Activated T-helper 2 cell treated with anti-CD3 and anti-CD28 coated beads, Interferon-gamma antibody, Interleukin-2, Interleukin-4, amounts not matched to agents 10 μg/mL and 5 μg/mL and 100 μg/mL, durations not matched to agents 14 hours and 24 hours and 36 hours (primary cell): ENCODE data around the gene TRIO. TPM values are rescaled to one million over a fixed set of nuclear protein-coding genes. Genes with fewer than 3 reads are reported as not detected.

Experiments
- DNase-seq: peaks from one replicate; pipeline ENCODE4 v3.0.0; 2021; ENCODE audit warnings: low spot score
- H3K27ac Mint-ChIP-seq: one replicate; pipeline ENCODE4 v1.8.0; 2021; ENCODE audit warnings: mixed read lengths
- H3K27me3 Mint-ChIP-seq: one replicate; pipeline ENCODE4 v1.8.0; 2021; ENCODE audit warnings: low read depth, mixed read lengths
- H3K36me3 Mint-ChIP-seq: one replicate; pipeline ENCODE4 v1.8.0; 2021; ENCODE audit warnings: low read depth, mixed read lengths
- H3K4me1 Mint-ChIP-seq: one replicate; pipeline ENCODE4 v1.8.0; 2021; ENCODE audit warnings: low read depth, mixed read lengths
- H3K4me3 Mint-ChIP-seq: one replicate; pipeline ENCODE4 v1.8.0; 2021; ENCODE audit warnings: low read depth, mild to moderate bottlenecking, moderate library complexity, mixed read lengths
- H3K9me3 Mint-ChIP-seq: one replicate; pipeline ENCODE4 v1.8.0; 2021; ENCODE audit warnings: mixed read lengths
- intact Hi-C: fragments of 100-400 bp; cut with micrococcal nuclease; formaldehyde crosslinking; loops from one replicate; pipeline ENCODE4 v1.15.1; 2023
- total RNA-seq: library from RNA; stranded (reverse); gene quantifications from 2 replicates; pipeline ENCODE4 v1.2.3, GENCODE V29; 2022

The TRIO gene
- total RNA-seq, 1 donor from 2014 or later, result 28.7 TPM

GRCh38 chr5:14155739-14156138 lies 12.6 kb downstream of the TRIO start:
- Mint-ChIP-seq H3K36me3 (no peaks in the 10 kb centered on the region), H3K27ac (no peak overlapping the region), H3K4me3 (no peak overlapping the region), H3K4me1 (no peaks in the 10 kb centered on the region), H3K9me3 (no peaks in the 10 kb centered on the region), H3K27me3 (peaks cover 2% of the 10 kb centered on the region)
- intact Hi-C loops, result no loop called here
- DNase-seq, result no peak

- H3K4me3 Mint-ChIP-seq, result no peak overlapping the region
- intact Hi-C loops, result no loop called here
- DNase-seq, result no peak
- no peaks in the 10 kb centered on the region for H3K36me3 Mint-ChIP-seq
- H3K27me3 Mint-ChIP-seq, result no peaks in the 10 kb centered on the region
- H3K4me1 Mint-ChIP-seq, result no peaks in the 10 kb centered on the region
- no peaks in the 10 kb centered on the region for H3K9me3 Mint-ChIP-seq
- H3K27ac Mint-ChIP-seq, result no peak overlapping the region
Observed at GRCh38 chr5:14156290-14156649, 13.1 kb downstream of the TRIO start.

GRCh38 chr5:14156650-14157492 lies 13.7 kb downstream of the TRIO start:
- DNase-seq, result no peak
- no peak overlapping the region for H3K4me3 Mint-ChIP-seq
- H3K36me3 Mint-ChIP-seq, result no peaks in the 10 kb centered on the region
- no peak overlapping the region for H3K27ac Mint-ChIP-seq
- intact Hi-C loops, result no loop called here
- no peaks in the 10 kb centered on the region for H3K4me1 Mint-ChIP-seq
- H3K9me3 Mint-ChIP-seq, result no peaks in the 10 kb centered on the region
- no peaks in the 10 kb centered on the region for H3K27me3 Mint-ChIP-seq

- Mint-ChIP-seq H3K9me3 (no peaks in the 10 kb centered on the region), H3K4me1 (no peaks in the 10 kb centered on the region), H3K36me3 (no peaks in the 10 kb centered on the region), H3K27me3 (no peaks in the 10 kb centered on the region), H3K4me3 (no peak overlapping the region), H3K27ac (no peak overlapping the region)
- DNase-seq, result no peak
- intact Hi-C loops, result no loop called here
Observed at GRCh38 chr5:14157493-14157782, 14.3 kb downstream of the TRIO start.

- H3K4me1 Mint-ChIP-seq, result no peaks in the 10 kb centered on the region
- no peak for DNase-seq
- no peaks in the 10 kb centered on the region for H3K27me3 Mint-ChIP-seq
- no peaks in the 10 kb centered on the region for H3K36me3 Mint-ChIP-seq
- no peak overlapping the region for H3K4me3 Mint-ChIP-seq
- H3K27ac Mint-ChIP-seq, result no peak overlapping the region
- intact Hi-C loops, result no loop called here
- no peaks in the 10 kb centered on the region for H3K9me3 Mint-ChIP-seq
Observed at GRCh38 chr5:14158890-14159666, 15.9 kb downstream of the TRIO start.

GRCh38 chr5:14161825-14162556 lies 18.8 kb downstream of the TRIO start:
- Mint-ChIP-seq H3K36me3 (no peaks in the 10 kb centered on the region), H3K4me3 (no peak overlapping the region), H3K4me1 (no peaks in the 10 kb centered on the region), H3K27me3 (no peaks in the 10 kb centered on the region), H3K27ac (no peak overlapping the region), H3K9me3 (no peaks in the 10 kb centered on the region)
- DNase-seq, result no peak
- intact Hi-C loops, result no loop called here

- H3K4me3 Mint-ChIP-seq, result no peak overlapping the region
Observed at GRCh38 chr5:14164164-14165163, 21.3 kb downstream of the TRIO start.

GRCh38 chr5:14165375-14166106 lies 22.4 kb downstream of the TRIO start:
- H3K36me3 Mint-ChIP-seq, result no peaks in the 10 kb centered on the region
- no peak for DNase-seq
- no peaks in the 10 kb centered on the region for H3K9me3 Mint-ChIP-seq
- intact Hi-C loops, result no loop called here
- H3K4me3 Mint-ChIP-seq, result no peak overlapping the region
- peaks cover 2% of the 10 kb centered on the region for H3K27me3 Mint-ChIP-seq
- H3K27ac Mint-ChIP-seq, result no peak overlapping the region
- no peaks in the 10 kb centered on the region for H3K4me1 Mint-ChIP-seq

More at GRCh38 chr5:14164164-14165163, 21.3 kb downstream of the TRIO start:
- H3K27me3 Mint-ChIP-seq, result no peaks in the 10 kb centered on the region
- no peak for DNase-seq
- intact Hi-C loops, result no loop called here
- H3K4me1 Mint-ChIP-seq, result no peaks in the 10 kb centered on the region
- no peak overlapping the region for H3K27ac Mint-ChIP-seq
- no peaks in the 10 kb centered on the region for H3K9me3 Mint-ChIP-seq
- no peaks in the 10 kb centered on the region for H3K36me3 Mint-ChIP-seq

- H3K9me3 Mint-ChIP-seq, result no peaks in the 10 kb centered on the region
Observed at GRCh38 chr5:14166437-14166836, 23.3 kb downstream of the TRIO start.

GRCh38 chr5:14167211-14167845 lies 24.2 kb downstream of the TRIO start:
- intact Hi-C loops, result no loop called here
- DNase-seq, result no peak
- H3K9me3 Mint-ChIP-seq, result no peaks in the 10 kb centered on the region
- H3K4me3 Mint-ChIP-seq, result no peak overlapping the region
- H3K27me3 Mint-ChIP-seq, result peaks cover 5% of the 10 kb centered on the region
- H3K27ac Mint-ChIP-seq, result no peak overlapping the region
- no peaks in the 10 kb centered on the region for H3K36me3 Mint-ChIP-seq
- no peaks in the 10 kb centered on the region for H3K4me1 Mint-ChIP-seq

More at GRCh38 chr5:14166437-14166836, 23.3 kb downstream of the TRIO start:
- intact Hi-C loops, result no loop called here
- no peak overlapping the region for H3K4me3 Mint-ChIP-seq
- no peaks in the 10 kb centered on the region for H3K36me3 Mint-ChIP-seq
- H3K27ac Mint-ChIP-seq, result no peak overlapping the region
- DNase-seq, result no peak
- peaks cover 2% of the 10 kb centered on the region for H3K27me3 Mint-ChIP-seq
- H3K4me1 Mint-ChIP-seq, result no peaks in the 10 kb centered on the region

- Mint-ChIP-seq H3K27me3 (peaks cover 5% of the 10 kb centered on the region), H3K9me3 (no peaks in the 10 kb centered on the region), H3K4me3 (no peak overlapping the region), H3K36me3 (no peaks in the 10 kb centered on the region), H3K4me1 (no peaks in the 10 kb centered on the region), H3K27ac (no peak overlapping the region)
- intact Hi-C loops, result no loop called here
- no peak for DNase-seq
Observed at GRCh38 chr5:14168144-14168792, 25.1 kb downstream of the TRIO start.
